Right lobe of liver (tissue), 6 donors: ENCODE data around the gene SULF2. TPM values are rescaled to one million over a fixed set of nuclear protein-coding genes. Genes with fewer than 3 reads are reported as not detected.
A peak's percentile ranks its signal among the peaks of the same experiment; 100 is the strongest.

Experiments
- ATAC-seq, 4 donors: fragments of 200-7000 bp; cut with Tn5 transposase; one replicate each; pipeline ENCODE4 v1.9.1; 2020; ENCODE audit warnings: mild to moderate bottlenecking in 4 of 4, moderate library complexity in 4 of 4
- DNase-seq, 3 donors: peaks; one replicate each; pipeline ENCODE4 v3.0.0-alpha.2; 2020
- H3K27ac ChIP-seq, 3 donors: fragments of 200-600 bp; one replicate each; pipeline ENCODE4 v1.8.0; 2022
- H3K27me3 ChIP-seq, 2 donors: fragments of 200-600 bp; one replicate each; pipeline ENCODE4 v1.8.0; 2022
- H3K36me3 ChIP-seq, 4 donors: fragments of 200-600 bp; sonication (generic) in 1 of 4; one replicate each; pipeline versions ENCODE4 v1.5.1 to v1.8.0; 2017 to 2022; ENCODE audit warnings: control low read depth in 1 of 4
- H3K4me1 ChIP-seq, 4 donors: fragments of 200-600 bp; sonication (generic) in 1 of 4; one replicate each; pipeline versions ENCODE4 v1.5.1 to v1.8.0; 2017 to 2022; ENCODE audit warnings: control low read depth in 1 of 4
- H3K4me3 ChIP-seq, 3 donors: fragments of 200-600 bp; one replicate each; pipeline ENCODE4 v1.8.0; 2022
- H3K9me3 ChIP-seq, 4 donors: fragments of 200-600 bp; sonication (generic) in 1 of 4; one replicate each; pipeline versions ENCODE4 v1.5.1 to v1.8.0; 2017 to 2022; ENCODE audit warnings: control low read depth in 1 of 4
- POLR2A ChIP-seq: fragments of 450-650 bp; IDR thresholded peaks from one replicate; pipeline ENCODE4 v1.6.1; 2017; ENCODE audit warnings: antibody characterized with exemption, mild to moderate bottlenecking
- WGBS: methylation state at CpG from one replicate; pipeline ENCODE4 v1.1.6; 2018; ENCODE audit warnings: low coverage, low lambda C conversion rate; ENCODE audit not compliant: insufficient coverage; ENCODE audit errors: missing lambda C conversion rate; 5-methylcytosine and 5-hydroxymethylcytosine counted together
- intact Hi-C, 2 donors: fragments of 100-400 bp; cut with DNase I; formaldehyde crosslinking; loops; one replicate each; pipeline versions ENCODE4 v1.11.2 to v1.14.1; 2022
- total RNA-seq, 6 experiments: library from RNA; depleted of rRNA in 2 of 6; stranded (reverse); fragments of >200 nt in 2 of 6; fragmentation: NEBNext Ultra II Directional in 3 of 6; extraction: Animal tissue kit (Norgen Biotek cat#: 25700) in 3 of 6; gene quantifications; one replicate each; pipeline versions ENCODE4 v1.1.0 to v1.2.4, GENCODE V29; 2016 to 2023
- TF ChIP-seq, protein P1 (sequence below), 4 donors: fragments of 200-600 bp in 3 of 4; fragments of 450-650 bp in 1 of 4; IDR thresholded peaks; one replicate each; pipeline versions ENCODE4 v1.5.1 to v1.8.0; 2016 to 2022; ENCODE audit warnings: antibody characterized with exemption in 4 of 4, mild to moderate bottlenecking in 2 of 4
- donor health status: DM: no; HTN: yes; CAD: no.
- donor health status: DM: no; HTN: no; CAD: no.
- donor health status: DM: no; HTN: no; CAD: no.
- donor health status: DM: no; HTN: yes; CAD: no.
- donor health status: DM: no; HTN: yes; CAD: no.

SULF2 gene
- total RNA-seq, 6 experiments from 2014 or later, result 6.1 to 92.0 (median 48.3) TPM

DNA sequence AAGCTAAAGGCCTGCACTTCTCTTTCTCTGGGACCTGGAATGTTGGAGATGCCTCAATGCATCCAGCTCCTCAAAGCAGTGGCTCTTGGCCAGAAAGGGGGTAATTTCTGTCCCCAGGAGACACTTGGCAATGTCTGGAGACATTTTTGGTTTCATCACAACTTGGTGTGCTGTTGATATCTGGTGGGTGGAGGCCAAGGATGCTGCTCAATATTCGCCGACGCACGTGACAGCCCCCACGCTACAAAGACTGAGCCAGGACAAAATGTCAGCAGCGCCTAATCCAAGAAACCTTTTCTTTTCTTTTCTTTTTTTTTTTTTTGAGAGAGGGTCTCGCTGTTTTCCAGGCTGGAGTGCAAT, 79.8 kb downstream of the SULF2 start:
- DNase-seq, result no peak
- H3K36me3 ChIP-seq, result no peaks in the 10 kb centered on the region
- no peak overlapping the region for H3K27ac ChIP-seq
- no peak for ATAC-seq
- H3K9me3 ChIP-seq, result no peaks in the 10 kb centered on the region
- peaks cover 0 to 8% (median under 1%) of the 10 kb centered on the region in 4 donors for H3K4me1 ChIP-seq
- intact Hi-C loops, result no loop called here
- 94% methylated on average over 6 of the region's 7 CpGs for WGBS
- H3K4me3 ChIP-seq, result no peak overlapping the region
- TF ChIP-seq POLR2A, result no peak
- TF ChIP-seq, protein P1, sequence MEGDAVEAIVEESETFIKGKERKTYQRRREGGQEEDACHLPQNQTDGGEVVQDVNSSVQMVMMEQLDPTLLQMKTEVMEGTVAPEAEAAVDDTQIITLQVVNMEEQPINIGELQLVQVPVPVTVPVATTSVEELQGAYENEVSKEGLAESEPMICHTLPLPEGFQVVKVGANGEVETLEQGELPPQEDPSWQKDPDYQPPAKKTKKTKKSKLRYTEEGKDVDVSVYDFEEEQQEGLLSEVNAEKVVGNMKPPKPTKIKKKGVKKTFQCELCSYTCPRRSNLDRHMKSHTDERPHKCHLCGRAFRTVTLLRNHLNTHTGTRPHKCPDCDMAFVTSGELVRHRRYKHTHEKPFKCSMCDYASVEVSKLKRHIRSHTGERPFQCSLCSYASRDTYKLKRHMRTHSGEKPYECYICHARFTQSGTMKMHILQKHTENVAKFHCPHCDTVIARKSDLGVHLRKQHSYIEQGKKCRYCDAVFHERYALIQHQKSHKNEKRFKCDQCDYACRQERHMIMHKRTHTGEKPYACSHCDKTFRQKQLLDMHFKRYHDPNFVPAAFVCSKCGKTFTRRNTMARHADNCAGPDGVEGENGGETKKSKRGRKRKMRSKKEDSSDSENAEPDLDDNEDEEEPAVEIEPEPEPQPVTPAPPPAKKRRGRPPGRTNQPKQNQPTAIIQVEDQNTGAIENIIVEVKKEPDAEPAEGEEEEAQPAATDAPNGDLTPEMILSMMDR (IDR thresholded peaks at IDR 0.05), result no peak
- no peaks in the 10 kb centered on the region for H3K27me3 ChIP-seq

GRCh38 chr20:47704746-47705496, 80.4 kb downstream of the SULF2 start:
- WGBS, result 64% methylated on average over 13 of the region's 15 CpGs
- H3K27ac ChIP-seq, result no peak overlapping the region
- no peaks in the 10 kb centered on the region for H3K36me3 ChIP-seq
- intact Hi-C loops, result no loop called here
- peaks cover 0 to 2% (median 0%) of the 10 kb centered on the region in 4 donors for H3K4me1 ChIP-seq
- no peaks in the 10 kb centered on the region for H3K27me3 ChIP-seq
- H3K4me3 ChIP-seq, result no peak overlapping the region
- TF ChIP-seq, protein P1 (IDR thresholded peaks at IDR 0.05), result no peak
- TF ChIP-seq POLR2A, result no peak
- ATAC-seq, result peak in 1 of 4 donors; percentile 15
- no peaks in the 10 kb centered on the region for H3K9me3 ChIP-seq
- no peak for DNase-seq

DNA sequence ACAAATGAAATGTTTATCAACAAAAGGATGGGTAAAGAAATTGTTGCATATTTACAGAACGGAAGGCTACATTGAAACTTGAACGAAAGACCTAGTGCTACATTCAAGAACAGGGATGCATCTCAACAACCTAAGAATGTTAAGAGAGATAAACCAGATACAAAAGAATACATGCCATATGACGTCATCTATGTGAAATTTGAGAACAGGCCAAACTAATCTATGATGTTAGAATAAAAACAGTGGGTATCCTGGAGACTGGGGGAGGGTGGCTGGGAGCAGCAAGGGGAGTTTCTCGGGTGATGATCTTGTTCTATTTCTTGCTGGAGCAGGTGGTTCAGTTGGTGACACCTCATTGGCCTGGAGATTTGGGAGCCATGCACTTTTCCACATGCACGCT, 81.5 kb downstream of the SULF2 start:
- Histone ChIP-seq H3K4me3 (no peak overlapping the region), H3K4me1 (no peaks in the 10 kb centered on the region), H3K36me3 (no peaks in the 10 kb centered on the region), H3K9me3 (no peaks in the 10 kb centered on the region), H3K27me3 (no peaks in the 10 kb centered on the region), H3K27ac (no peak overlapping the region)
- intact Hi-C loops, result no loop called here
- ATAC-seq (no peak), DNase-seq (no peak)
- TF ChIP-seq, protein P1 (IDR thresholded peaks at IDR 0.05), result no peak
- TF ChIP-seq POLR2A, result no peak
- WGBS, result 75% methylated on average over 5 of the region's 5 CpGs

DNA sequence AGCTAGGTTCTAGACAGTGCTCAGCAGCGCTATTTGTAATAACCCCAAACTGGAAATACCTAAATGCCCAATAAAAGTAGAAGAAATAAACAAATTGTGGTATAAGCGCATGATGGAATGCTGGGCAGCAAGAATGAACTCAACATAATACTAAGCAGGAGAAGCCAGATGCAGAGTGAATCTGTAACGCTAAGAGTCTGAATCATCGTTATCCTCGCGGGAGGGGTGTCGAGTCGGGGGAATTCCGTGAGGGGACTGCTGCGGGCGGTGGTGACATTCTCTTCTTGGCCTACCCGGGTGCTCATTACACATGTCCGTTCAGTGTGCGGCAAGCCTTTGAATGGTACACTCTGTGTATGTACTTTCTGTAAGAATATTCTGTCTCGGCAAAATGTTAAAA, 83.7 kb downstream of the SULF2 start:
- TF ChIP-seq POLR2A, result no peak
- Histone ChIP-seq H3K27me3 (no peaks in the 10 kb centered on the region), H3K4me1 (no peaks in the 10 kb centered on the region), H3K36me3 (no peaks in the 10 kb centered on the region), H3K9me3 (no peaks in the 10 kb centered on the region), H3K27ac (no peak overlapping the region), H3K4me3 (no peak overlapping the region)
- DNase-seq, result no peak
- intact Hi-C loops, result no loop called here
- WGBS, result 95% methylated on average over 7 of the region's 15 CpGs
- no peak for ATAC-seq

DNA sequence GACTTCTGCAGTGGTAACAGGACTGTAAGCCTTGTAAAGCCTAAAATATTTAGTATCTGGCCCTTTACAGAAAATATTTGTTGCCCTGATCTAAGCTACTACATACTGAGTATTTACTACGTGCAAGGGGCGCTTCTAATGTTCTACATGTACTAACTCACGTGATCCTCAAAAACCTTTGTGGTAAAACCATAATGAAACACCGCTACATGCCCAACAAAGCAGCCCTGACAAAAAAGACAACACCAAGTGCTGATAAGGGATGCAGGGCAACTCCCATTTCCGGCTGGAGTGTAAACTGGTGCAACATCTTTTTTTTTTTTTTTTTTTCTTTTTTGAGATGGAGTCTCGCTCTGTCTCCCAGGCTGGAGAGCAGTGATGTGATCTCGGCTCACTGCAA, 85.0 kb downstream of the SULF2 start:
- Histone ChIP-seq H3K4me3 (no peak overlapping the region), H3K9me3 (no peaks in the 10 kb centered on the region), H3K27ac (no peak overlapping the region), H3K4me1 (no peaks in the 10 kb centered on the region), H3K27me3 (no peaks in the 10 kb centered on the region), H3K36me3 (peaks cover 0 to 2% (median 0%) of the 10 kb centered on the region in 4 donors)
- TF ChIP-seq, protein P1 (IDR thresholded peaks at IDR 0.05), result no peak
- TF ChIP-seq POLR2A, result no peak
- no peak for ATAC-seq
- DNase-seq, result no peak
- 76% methylated on average over 5 of the region's 7 CpGs for WGBS
- intact Hi-C loops, result no loop called here
